HL-60 (cell line): ENCODE measurements around the gene TNFRSF1B.

Experiments used
- DNase-seq, 2 experiments: peaks; one replicate each; pipeline ENCODE4 v3.0.0-alpha.2; 2010 to 2020; ENCODE audit warnings: low read depth in 1 of 2, low spot score in 1 of 2
- H3K27ac ChIP-seq: fragments of 250-450 bp; sonication (Bioruptor Pico); replicated peaks from 2 replicates; pipeline ENCODE4 v1.5.1; 2020; ENCODE audit warnings: mild to moderate bottlenecking, moderate library complexity
- H3K27me3 ChIP-seq: fragments of 250-450 bp; sonication (Bioruptor Pico); 2 replicates; pipeline ENCODE4 v1.5.1; 2021; ENCODE audit warnings: mild to moderate bottlenecking, moderate library complexity; ENCODE audit not compliant: insufficient read depth, poor library complexity, severe bottlenecking
- H3K4me3 ChIP-seq: replicated peaks from 2 replicates; pipeline ENCODE4 v1.5.1; 2011; ENCODE audit warnings: mild to moderate bottlenecking, control low read depth, low read length; ENCODE audit not compliant: insufficient read depth
- GABPA ChIP-seq: IDR thresholded peaks from 2 replicates; pipeline ENCODE4 v1.6.1; 2012; ENCODE audit warnings: low read depth
- POLR2AphosphoS5 ChIP-seq: IDR thresholded peaks from 2 replicates; pipeline ENCODE4 v1.6.1; 2012; ENCODE audit warnings: low read depth
- SPI1 ChIP-seq: IDR thresholded peaks from 2 replicates; pipeline ENCODE4 v1.6.1; 2012; ENCODE audit warnings: low read depth, mild to moderate bottlenecking, borderline replicate concordance
- TF ChIP-seq, protein P1 (sequence below): IDR thresholded peaks from 2 replicates; pipeline ENCODE4 v1.6.1; 2012; ENCODE audit warnings: low read depth; ENCODE audit not compliant: insufficient replicate concordance
- TF ChIP-seq, protein P2 (sequence below): IDR thresholded peaks from one replicate; pipeline ENCODE4 v1.5.1; 2011; ENCODE audit warnings: low read length, control low read depth, inconsistent platforms; ENCODE audit not compliant: insufficient read depth

The TNFRSF1B gene

DNA sequence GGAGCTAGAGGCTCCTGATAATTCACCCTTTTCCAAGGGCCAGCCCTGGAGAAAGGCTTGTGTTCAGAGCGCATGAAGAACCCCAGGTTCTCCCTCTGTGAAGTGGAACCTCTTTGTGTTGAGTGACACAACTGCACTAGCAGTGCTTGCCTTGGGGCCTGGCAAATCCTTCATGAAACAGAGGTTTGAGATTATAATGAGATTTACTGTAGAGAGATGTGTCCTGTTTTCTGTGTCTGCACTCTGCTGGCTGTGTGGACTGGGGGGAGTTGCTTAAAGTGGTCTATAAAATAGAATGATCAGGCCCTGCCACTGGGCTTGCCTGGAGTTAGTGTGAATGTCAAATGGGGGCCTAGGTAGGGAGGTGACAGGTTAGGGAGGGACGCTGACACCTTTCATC is 11.5 kb upstream of the TNFRSF1B start:
- Histone ChIP-seq H3K27ac (no peak overlapping the region), H3K4me3 (no peak overlapping the region), H3K27me3 (no peaks in the 10 kb centered on the region)
- DNase-seq = no peak
- TF ChIP-seq GABPA (no peak), POLR2AphosphoS5 (no peak), SPI1 (no peak)
- TF ChIP-seq, protein P1, sequence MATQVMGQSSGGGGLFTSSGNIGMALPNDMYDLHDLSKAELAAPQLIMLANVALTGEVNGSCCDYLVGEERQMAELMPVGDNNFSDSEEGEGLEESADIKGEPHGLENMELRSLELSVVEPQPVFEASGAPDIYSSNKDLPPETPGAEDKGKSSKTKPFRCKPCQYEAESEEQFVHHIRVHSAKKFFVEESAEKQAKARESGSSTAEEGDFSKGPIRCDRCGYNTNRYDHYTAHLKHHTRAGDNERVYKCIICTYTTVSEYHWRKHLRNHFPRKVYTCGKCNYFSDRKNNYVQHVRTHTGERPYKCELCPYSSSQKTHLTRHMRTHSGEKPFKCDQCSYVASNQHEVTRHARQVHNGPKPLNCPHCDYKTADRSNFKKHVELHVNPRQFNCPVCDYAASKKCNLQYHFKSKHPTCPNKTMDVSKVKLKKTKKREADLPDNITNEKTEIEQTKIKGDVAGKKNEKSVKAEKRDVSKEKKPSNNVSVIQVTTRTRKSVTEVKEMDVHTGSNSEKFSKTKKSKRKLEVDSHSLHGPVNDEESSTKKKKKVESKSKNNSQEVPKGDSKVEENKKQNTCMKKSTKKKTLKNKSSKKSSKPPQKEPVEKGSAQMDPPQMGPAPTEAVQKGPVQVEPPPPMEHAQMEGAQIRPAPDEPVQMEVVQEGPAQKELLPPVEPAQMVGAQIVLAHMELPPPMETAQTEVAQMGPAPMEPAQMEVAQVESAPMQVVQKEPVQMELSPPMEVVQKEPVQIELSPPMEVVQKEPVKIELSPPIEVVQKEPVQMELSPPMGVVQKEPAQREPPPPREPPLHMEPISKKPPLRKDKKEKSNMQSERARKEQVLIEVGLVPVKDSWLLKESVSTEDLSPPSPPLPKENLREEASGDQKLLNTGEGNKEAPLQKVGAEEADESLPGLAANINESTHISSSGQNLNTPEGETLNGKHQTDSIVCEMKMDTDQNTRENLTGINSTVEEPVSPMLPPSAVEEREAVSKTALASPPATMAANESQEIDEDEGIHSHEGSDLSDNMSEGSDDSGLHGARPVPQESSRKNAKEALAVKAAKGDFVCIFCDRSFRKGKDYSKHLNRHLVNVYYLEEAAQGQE = no peak
- TF ChIP-seq, protein P2, sequence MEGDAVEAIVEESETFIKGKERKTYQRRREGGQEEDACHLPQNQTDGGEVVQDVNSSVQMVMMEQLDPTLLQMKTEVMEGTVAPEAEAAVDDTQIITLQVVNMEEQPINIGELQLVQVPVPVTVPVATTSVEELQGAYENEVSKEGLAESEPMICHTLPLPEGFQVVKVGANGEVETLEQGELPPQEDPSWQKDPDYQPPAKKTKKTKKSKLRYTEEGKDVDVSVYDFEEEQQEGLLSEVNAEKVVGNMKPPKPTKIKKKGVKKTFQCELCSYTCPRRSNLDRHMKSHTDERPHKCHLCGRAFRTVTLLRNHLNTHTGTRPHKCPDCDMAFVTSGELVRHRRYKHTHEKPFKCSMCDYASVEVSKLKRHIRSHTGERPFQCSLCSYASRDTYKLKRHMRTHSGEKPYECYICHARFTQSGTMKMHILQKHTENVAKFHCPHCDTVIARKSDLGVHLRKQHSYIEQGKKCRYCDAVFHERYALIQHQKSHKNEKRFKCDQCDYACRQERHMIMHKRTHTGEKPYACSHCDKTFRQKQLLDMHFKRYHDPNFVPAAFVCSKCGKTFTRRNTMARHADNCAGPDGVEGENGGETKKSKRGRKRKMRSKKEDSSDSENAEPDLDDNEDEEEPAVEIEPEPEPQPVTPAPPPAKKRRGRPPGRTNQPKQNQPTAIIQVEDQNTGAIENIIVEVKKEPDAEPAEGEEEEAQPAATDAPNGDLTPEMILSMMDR = no peak

DNA sequence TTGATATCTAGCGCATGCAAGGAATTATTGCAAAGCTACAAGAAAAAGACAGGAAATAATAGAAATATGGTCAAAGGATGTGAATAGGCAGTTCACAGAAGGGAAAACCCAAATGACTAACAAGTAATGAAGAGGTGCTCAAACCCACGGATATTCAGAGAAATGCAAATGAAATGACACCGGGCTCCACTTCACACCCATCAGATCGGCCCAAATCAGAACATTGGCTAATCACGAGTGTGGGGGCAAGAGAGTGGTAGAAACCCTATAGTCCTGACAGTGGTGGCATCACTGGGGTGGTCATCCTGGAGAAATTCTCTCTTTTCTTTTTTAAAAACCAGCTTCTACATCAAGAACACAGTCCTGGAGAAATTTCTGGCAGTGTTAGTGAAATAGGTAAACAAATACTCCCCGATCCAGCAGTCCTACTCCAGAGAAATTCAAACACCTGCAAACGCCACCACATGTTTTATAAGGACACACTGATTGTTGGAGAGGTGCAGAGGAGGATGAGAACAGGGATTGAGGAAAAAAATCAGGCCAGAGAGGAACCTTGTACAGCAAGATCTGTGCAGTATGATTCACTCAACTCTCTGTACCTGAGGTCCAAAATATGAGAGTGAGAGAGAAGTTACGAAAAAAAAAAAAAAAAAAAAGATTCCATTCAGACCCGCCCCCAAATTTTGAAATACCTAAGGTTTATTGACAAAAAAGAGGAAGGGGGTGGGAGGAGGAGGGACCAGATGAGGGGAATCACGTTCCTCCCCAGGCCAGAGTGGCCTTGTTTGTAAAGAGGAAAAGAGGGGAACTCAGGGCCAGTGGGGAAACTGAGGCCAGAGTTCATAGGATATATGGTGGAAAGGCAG is 9.2 kb upstream of the TNFRSF1B start:
- Histone ChIP-seq H3K27me3 (no peaks in the 10 kb centered on the region), H3K4me3 (no peak overlapping the region), H3K27ac (peak overlapping the region; percentile 52)
- TF ChIP-seq SPI1 (peak; percentile 96), GABPA (no peak)
- peak in 1 of 2 experiments; percentile 79 for DNase-seq

DNA sequence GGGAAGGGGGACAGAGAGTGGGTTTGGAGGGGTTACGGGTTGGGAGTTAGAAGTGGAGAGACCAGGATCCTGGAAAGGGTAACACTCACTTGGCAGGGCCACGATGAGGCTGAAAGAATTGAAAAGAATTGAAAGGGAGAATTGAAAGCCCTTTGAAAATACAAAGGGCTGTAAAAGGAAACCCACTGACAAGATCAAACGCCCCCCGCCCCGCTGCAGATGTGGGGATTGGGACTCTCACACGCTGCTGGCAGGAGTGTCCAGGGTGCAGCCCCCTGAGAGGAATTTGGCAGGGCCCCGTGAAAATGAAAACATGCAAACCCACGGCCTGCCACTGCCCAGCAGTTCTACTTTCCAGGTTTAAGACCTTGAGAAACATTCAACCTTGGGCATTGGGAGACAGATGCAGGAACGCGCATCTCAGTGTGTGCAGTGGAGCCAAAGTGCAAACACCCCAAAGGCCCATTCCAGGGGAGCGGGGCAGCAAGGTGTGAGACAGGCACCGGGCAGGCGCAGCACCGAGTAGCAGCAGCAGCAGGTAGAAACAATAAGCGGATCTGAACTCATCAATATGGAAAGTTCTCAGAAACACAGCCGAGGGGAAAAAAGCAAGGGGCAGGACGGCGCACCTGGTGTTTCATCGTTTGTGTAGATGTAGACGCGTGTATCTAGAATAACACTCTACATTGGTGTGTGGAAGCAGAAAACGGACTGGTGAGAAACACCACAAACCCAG is 8.3 kb upstream of the TNFRSF1B start:
- DNase-seq = no peak
- peak overlapping the region; percentile 52 for H3K27ac ChIP-seq
- TF ChIP-seq GABPA (no peak), SPI1 (no peak), POLR2AphosphoS5 (no peak)
- TF ChIP-seq, protein P1 = no peak
- TF ChIP-seq, protein P2 = no peak
- H3K27me3 ChIP-seq = no peaks in the 10 kb centered on the region
- no peak overlapping the region for H3K4me3 ChIP-seq

DNA sequence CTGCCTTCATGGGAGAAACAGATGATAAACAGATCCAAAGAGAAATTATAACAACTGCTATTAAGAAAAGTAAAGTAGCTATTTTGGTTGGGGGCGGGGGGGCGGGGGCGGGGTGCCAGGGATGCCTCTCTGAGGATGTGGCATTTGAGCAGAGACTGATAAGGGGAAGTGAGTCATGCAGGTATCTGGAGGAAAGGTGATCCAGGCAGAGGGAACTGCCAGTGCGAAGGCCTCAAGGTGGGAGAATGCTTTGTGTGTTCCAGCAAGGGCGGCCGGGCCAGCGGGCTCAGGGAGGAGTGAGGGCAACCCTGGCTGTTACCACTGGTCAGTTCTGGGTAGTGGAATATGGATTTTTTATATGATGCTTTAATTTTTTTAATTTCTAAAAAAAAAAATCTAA is 7.0 kb upstream of the TNFRSF1B start:
- no peak for DNase-seq
- Histone ChIP-seq H3K4me3 (no peak overlapping the region), H3K27me3 (no peaks in the 10 kb centered on the region), H3K27ac (no peak overlapping the region)
- TF ChIP-seq POLR2AphosphoS5 (no peak), SPI1 (peak; percentile 46; the same call in 1 of the 2 replicates)
